Measurements from ENCODE around the gene GABBR1.

Gene GABBR1

GRCh38 chr6:29624520-29624961 lies 8.4 kb downstream of the GABBR1 start:
- DNase-seq: no peak

GRCh38 chr6:29620630-29621029 lies 12.4 kb downstream of the GABBR1 start:
- no peak for DNase-seq

- DNase-seq: no peak
These were observed 13.3 kb downstream of the GABBR1 start for GRCh38 chr6:29619578-29620160.

GRCh38 chr6:29617782-29618554 lies 15.0 kb downstream of the GABBR1 start:
- no peak for DNase-seq

- DNase-seq: peak in 4 of 58 donors; percentile 29 to 68 (median 40)
These were observed 21.6 kb downstream of the GABBR1 start for GRCh38 chr6:29611426-29611825.

GRCh38 chr6:29610540-29610939 lies 22.4 kb downstream of the GABBR1 start:
- no peak for DNase-seq

GRCh38 chr6:29608131-29608530 lies 24.9 kb downstream of the GABBR1 start:
- DNase-seq: peak in 13 of 58 donors; percentile 12 to 71 (median 40)

- peak in 8 of 58 donors; percentile 14 to 48 (median 26) for DNase-seq
These were observed 29.1 kb downstream of the GABBR1 start for GRCh38 chr6:29603930-29604329.

- no peak for DNase-seq
These were observed 29.5 kb downstream of the GABBR1 start for GRCh38 chr6:29603456-29603855.

GRCh38 chr6:29602564-29603361 lies 30.2 kb downstream of the GABBR1 start:
- DNase-seq: peak in 16 of 58 donors; percentile 6 to 50 (median 20)

- DNase-seq: no peak
These were observed 34.7 kb downstream of the GABBR1 start for GRCh38 chr6:29598172-29598747.

- no peak for DNase-seq
These were observed 35.8 kb downstream of the GABBR1 start for GRCh38 chr6:29597184-29597583.

- DNase-seq: no peak
These were observed 36.5 kb downstream of the GABBR1 start for GRCh38 chr6:29596381-29596900.

GRCh38 chr6:29593199-29593855 lies 39.7 kb downstream of the GABBR1 start:
- no peak for DNase-seq

GRCh38 chr6:29591677-29592076 lies 41.3 kb downstream of the GABBR1 start:
- DNase-seq: no peak

- DNase-seq: no peak
These were observed 42.7 kb downstream of the GABBR1 start for GRCh38 chr6:29590218-29590808.

GRCh38 chr6:29589423-29590048 lies 43.4 kb downstream of the GABBR1 start:
- DNase-seq: peak in 18 of 58 donors; percentile 0 to 55 (median 14)

GRCh38 chr6:29584821-29585220 lies 48.2 kb downstream of the GABBR1 start, which contains the start of gene OR2H2:
Gene OR2H2, plus strand, starts transcription at chr6:29585121. Its CDS starts 2,824 bp downstream, at chr6:29587945.
- DNase-seq: no peak

GRCh38 chr6:29577544-29577943 lies 55.4 kb downstream of the GABBR1 start:
- DNase-seq: no peak

GRCh38 chr6:29576056-29576455 lies 56.9 kb downstream of the GABBR1 start:
- DNase-seq: no peak
